GM12874 (cell line): Measurements from ENCODE around the gene KISS1.

Experiments
- TF ChIP-seq, protein P1 (sequence below): IDR thresholded peaks from 2 replicates; pipeline ENCODE4 v1.5.1; 2011; ENCODE audit warnings: low read depth, mild to moderate bottlenecking, control low read depth, low read length, moderate library complexity; ENCODE audit not compliant: insufficient read depth

KISS1 gene

DNA sequence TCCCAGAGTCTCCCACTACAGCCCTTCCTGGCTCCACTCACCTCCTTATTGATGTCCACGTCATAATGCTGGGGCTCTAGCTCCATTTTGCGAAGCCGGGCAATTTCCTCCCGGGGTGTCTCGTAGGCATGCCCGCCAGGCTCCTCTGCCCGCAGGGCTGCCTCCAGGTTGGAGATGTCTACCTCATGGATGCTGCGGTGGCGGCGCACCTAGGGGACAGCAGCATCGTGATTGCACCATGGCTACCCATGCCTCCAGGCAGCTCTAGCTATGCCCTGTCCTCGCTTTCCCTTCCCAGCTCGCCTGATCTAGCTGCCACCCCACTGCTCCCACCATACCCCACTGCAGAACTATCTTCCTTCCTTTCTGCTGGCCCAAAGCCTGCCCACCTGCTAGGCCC, 32.6 kb upstream of the KISS1 start:
- TF ChIP-seq, protein P1, sequence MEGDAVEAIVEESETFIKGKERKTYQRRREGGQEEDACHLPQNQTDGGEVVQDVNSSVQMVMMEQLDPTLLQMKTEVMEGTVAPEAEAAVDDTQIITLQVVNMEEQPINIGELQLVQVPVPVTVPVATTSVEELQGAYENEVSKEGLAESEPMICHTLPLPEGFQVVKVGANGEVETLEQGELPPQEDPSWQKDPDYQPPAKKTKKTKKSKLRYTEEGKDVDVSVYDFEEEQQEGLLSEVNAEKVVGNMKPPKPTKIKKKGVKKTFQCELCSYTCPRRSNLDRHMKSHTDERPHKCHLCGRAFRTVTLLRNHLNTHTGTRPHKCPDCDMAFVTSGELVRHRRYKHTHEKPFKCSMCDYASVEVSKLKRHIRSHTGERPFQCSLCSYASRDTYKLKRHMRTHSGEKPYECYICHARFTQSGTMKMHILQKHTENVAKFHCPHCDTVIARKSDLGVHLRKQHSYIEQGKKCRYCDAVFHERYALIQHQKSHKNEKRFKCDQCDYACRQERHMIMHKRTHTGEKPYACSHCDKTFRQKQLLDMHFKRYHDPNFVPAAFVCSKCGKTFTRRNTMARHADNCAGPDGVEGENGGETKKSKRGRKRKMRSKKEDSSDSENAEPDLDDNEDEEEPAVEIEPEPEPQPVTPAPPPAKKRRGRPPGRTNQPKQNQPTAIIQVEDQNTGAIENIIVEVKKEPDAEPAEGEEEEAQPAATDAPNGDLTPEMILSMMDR: no peak

DNA sequence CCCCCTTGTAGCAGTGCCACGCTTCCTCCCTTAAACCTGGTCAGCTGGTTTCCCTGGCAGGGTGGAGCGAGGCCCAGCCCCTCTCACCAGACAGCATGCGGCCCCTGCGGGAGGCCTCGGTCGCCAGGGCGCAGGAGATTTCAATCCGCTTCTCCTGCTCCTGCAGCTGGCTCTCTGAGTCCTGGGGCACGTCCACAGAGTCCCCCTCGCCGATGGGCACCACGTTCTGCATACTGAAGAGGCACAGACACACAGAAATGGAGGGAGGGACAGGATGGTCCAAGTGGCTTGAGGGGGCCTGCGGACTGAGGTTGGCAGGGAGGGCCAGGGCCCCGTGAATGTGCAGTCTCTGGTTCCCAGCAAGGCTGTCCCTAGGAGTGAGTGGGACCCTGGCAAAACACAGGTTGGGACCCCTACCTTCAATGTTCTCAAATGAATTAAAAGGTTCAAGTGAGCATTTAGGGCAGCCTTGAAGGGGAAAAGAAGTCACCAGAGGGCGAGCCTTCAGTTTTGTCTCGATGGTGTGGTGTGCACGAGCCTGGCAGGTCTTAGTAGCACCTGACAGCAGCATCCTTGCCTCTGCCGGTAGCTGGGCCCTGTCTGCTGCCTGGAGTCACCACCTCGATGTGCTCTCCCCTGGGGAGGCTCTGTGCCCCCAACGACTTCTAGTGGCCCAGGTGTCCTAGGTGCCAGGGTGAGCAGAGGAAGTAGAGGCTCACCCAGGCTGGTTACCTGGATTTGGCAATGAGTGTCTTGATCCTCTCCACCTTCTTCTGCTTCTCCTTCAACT, 31.9 kb upstream of the KISS1 start:
- TF ChIP-seq, protein P1: no peak

DNA sequence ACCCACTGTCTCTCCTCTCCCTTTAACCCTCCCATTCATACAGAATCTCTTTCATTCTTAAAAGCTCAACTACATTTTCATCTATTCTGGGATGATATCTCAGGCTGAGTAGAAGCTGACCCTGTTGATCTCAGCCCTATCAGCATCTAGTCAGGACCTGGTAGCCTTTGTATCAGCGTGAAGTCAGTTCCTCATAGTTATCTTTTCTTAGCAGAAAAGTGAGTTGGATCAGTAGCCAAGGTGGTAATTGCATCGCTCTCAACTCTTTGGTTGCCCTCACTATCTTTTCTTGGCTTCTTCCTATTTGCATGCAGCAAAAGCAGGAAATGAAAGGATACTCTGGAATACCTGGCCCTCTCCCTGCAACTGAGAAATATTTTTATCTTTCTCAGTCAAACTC, 31.1 kb upstream of the KISS1 start:
- TF ChIP-seq, protein P1: no peak

DNA sequence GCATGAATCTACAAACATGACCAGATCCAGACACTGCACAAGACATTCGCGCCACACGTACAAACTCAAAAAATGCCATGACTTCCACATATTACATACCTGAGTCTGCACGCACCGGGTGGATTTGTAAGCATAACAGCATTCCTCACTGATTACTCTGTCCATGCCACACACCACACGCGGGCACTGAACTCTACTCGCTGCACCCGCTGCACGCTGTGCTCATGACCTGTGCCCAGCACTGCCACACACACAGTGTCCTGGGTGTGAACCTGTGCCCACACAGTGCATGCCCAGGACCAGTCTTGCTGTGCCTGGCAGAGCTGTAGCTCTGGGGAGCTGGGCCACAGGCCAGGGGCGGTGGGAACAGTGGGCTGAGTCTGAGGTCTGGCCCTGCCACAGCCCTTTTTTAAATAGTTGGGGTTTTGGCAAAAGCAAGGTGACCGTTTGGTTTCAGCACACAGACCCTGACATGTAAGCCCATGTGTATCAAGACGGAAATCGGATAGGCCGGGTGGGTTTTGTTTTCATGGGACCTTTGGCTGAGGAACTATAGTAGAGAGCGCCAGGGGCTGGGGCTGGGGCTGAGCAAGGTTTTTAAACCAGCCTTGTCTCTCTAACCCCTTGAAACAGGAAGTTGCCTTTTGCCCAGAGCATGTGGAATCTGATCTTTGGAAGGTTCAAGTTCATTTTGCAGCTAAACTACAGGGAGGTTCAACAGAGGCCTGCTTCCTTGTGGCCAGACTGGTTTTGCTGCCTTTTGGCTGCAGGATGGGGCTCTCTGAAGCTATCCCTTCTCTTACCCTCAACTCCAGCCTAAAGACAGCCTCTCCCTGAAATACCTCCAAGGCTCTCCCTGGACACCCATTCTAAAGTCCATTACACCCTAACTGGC, 29.8 kb upstream of the KISS1 start:
- TF ChIP-seq, protein P1: no peak

DNA sequence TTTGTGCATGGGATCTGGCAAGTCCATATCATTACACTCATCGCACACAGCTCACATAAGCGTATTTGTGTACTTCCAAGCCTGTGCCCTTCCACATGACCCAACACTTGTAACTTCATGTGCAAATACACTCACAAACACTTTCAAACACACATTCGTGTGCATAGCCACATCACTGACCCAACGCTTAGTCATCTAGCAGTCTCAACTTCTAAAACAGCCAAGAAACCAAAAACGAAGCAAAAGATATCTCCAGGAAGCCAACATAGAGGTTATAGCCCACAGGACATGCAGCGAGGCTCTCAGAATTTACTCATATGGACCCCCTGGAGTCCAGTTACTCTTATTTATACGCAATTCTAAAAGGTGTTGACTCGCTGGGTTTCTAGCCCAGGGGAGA, 28.4 kb upstream of the KISS1 start:
- TF ChIP-seq, protein P1: no peak

DNA sequence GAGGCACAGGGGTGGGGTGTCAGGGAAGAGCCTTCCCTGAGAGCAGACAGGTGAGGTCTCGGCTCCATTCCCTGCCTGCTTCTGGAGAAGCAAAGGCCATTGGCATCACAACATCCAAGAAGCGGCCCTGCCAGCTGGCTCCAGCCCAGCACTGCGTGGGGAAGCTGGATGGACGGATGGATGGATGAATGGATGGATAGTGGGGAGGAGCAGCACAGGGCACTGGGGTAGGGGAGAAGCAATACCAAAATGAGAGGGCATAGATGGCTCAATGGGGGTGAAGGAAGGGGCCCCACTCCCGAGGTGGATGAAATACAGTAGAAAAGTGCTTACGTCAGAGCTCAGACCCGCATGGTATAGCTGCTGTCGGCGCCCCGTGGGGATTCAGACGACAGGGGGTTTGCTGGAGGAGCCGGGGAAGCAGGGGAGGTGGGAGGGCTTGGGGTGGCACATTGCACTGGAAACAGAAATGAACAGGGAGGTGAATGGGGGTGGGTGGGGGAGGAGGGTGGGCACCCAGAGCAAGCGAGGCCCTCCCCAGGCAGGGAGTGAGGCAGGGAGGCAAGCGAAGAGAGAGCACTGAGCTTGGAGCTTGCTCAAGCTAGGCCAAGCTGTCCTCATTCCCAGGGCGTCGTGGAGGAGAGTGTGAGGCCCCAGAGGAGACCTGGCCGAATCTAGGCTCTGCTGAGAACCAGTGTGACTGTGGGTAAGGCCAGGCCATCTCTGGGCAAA, 27.0 kb upstream of the KISS1 start:
- TF ChIP-seq, protein P1: no peak

DNA sequence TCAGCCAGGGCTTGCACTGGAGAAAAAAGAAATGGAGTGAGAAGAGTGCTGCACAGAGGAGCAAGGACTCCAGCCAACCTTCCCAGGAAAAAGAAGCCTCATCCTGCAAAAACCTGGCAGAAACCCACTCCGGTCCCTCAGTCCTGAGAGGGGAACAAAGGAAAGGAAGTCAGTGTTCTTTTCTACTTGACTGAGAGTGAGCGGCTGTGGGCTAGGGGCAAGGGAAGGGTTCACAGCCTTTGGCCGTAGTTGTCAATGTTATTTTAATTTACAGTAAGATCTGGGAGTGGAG, 26.4 kb upstream of the KISS1 start:
- TF ChIP-seq, protein P1: no peak
